ENCODE measurements around the gene SCGB1A1.
"Not testable (repeated sequence)": the region's sequence is repeated elsewhere in the genome, so short reads cannot be mapped to it uniquely, and the experiment has no call there.

Gene SCGB1A1

GRCh38 chr11:62423012-62423411 is 4.2 kb downstream of the SCGB1A1 start:
- DNase-seq = no peak

GRCh38 chr11:62427630-62428233 is 8.9 kb downstream of the SCGB1A1 start:
- DNase-seq = no peak

- no peak for DNase-seq
Measured at GRCh38 chr11:62428871-62429560, 10.2 kb downstream of the SCGB1A1 start.

- DNase-seq = no peak
Measured at GRCh38 chr11:62430425-62430824, 11.6 kb downstream of the SCGB1A1 start.

- DNase-seq = no peak
Measured at GRCh38 chr11:62431171-62431901, 12.5 kb downstream of the SCGB1A1 start.

GRCh38 chr11:62432695-62433094 is 13.9 kb downstream of the SCGB1A1 start:
- DNase-seq = no peak

GRCh38 chr11:62433141-62433903 is 14.5 kb downstream of the SCGB1A1 start:
- no peak for DNase-seq

GRCh38 chr11:62433904-62434276 is 15.1 kb downstream of the SCGB1A1 start:
- no peak for DNase-seq

GRCh38 chr11:62435846-62436660 is 17.2 kb downstream of the SCGB1A1 start:
- no peak for DNase-seq

GRCh38 chr11:62437616-62438015 is 18.8 kb downstream of the SCGB1A1 start:
- no peak for DNase-seq

GRCh38 chr11:62438641-62439040 is 19.8 kb downstream of the SCGB1A1 start:
- DNase-seq = no peak

- no peak for DNase-seq
Measured at GRCh38 chr11:62439785-62440602, 21.2 kb downstream of the SCGB1A1 start.

GRCh38 chr11:62443390-62444235 is 24.8 kb downstream of the SCGB1A1 start:
- no peak for DNase-seq

- no peak for DNase-seq
Measured at GRCh38 chr11:62444236-62444833, 25.5 kb downstream of the SCGB1A1 start.

GRCh38 chr11:62444835-62445234 is 26.0 kb downstream of the SCGB1A1 start:
- no peak for DNase-seq

GRCh38 chr11:62445314-62445740 is 26.5 kb downstream of the SCGB1A1 start:
- DNase-seq = no peak

- no peak for DNase-seq
Measured at GRCh38 chr11:62446091-62446490, 27.3 kb downstream of the SCGB1A1 start.

GRCh38 chr11:62449451-62449851 is 30.6 kb downstream of the SCGB1A1 start:
- no peak for DNase-seq

- DNase-seq = not testable (repeated sequence)
Measured at GRCh38 chr11:62449912-62450311, 31.1 kb downstream of the SCGB1A1 start.
